DMS53 treated with DMSO at 0.1 percent for 48 hours (cell line): Measurements from ENCODE around the gene KLHL29.
"Not testable (repeated sequence)": the region's sequence is repeated elsewhere in the genome, so short reads cannot be mapped to it uniquely, and the experiment has no call there.

Source experiments
- DNase-seq: peaks from one replicate; lab custom pipeline; 2025; ENCODE audit not compliant: unreplicated experiment; lab: John Stamatoyannopoulos, UW

KLHL29 gene

GRCh38 chr2:23384551-23385343 is at the start of gene KLHL29:
TSS of gene KLHL29 (plus strand) at chr2:23385179. CDS start at chr2:23562197, 177,018 bp downstream.
- peak; percentile 13 for DNase-seq

DNA sequence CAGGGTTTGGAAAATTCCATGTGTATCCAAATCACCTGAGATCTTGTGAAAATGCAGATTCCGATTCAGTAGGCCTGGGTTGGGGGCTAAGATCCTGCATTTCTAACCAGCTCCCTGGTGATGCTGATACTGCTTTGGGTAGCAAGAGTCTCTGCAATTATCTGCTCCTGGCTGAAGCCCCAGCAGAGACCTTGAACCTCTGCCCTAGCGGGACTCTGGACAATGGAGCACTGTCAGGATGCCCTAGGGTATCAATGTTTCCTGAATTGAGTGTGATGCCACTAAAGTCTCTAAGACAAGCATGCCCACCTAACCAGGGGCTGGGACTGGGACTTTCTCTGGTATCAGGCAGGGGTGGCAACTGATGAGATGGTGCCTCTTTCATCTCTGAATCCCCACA is 49.4 kb upstream of the KLHL29 start:
- DNase-seq: no peak

GRCh38 chr2:23342075-23342474 is 42.9 kb upstream of the KLHL29 start:
- DNase-seq: no peak

DNA sequence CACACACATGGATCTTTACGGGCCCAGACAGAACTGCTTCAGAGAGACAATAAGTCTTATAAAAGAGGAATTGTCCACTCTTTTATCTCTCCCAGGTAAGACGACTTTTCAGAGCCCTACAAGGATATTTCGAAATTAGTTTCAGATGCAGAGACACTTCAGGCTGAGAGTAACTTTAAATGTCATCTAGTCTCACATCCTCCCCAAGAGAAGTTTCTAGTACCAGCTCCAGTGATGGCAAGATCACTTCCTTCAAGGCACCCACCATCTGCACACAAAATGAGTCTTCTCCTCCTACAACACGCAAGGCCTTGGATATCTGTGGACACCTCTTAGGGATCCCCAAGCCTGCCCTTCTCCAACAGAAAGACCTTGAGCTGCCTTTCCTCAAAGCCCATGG is 39.0 kb upstream of the KLHL29 start:
- no peak for DNase-seq

DNA sequence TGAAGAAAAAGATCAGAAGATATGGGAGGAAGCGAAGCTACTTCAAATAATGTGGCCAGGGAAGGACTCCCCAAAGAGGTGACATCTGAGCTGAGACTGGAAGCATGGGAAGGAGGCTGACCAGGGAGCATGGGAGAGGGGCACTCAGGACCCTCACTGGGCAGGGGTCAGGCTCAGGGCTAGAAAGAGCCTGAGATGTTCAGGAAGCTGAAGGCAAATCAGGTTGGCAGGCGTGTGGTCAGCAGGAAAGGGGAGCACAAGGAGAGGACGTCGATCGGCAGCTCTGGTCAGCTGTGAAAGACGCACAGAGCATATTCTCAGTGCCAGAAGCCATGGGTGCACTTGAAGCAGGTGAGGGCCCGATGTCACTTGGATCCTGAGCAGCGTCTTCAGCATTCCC is 38.2 kb upstream of the KLHL29 start:
- DNase-seq: no peak

DNA sequence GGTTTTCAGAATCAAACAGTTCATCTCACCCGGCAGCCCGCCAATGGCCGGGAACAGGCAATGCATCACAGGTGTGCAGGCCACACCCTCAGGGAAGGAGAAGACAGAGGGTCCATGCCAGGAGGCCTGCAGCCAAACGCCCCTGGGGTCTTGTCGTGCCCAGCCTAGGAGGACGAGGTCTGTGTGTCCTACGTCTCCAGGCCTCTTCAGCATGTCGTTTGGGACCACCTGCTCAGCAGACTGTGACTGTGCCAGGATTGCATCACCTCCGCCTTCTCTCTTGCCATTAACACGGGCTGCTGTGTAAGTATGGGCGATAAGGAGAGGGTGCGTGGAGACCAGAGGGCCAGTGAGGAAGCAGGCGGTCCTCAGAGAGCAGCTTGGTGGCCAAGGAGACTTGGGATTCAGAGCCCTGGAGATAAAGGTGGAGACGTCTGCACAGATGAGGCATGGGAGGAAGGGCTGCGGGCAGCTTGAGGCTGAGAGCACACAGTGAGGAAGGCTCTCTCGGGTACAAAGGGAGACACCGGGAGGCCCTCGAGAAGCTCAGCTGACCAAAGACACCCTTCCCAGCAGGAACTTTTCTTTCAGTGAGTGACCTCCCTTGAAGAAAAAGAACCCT is 37.4 kb upstream of the KLHL29 start:
- no peak for DNase-seq

DNA sequence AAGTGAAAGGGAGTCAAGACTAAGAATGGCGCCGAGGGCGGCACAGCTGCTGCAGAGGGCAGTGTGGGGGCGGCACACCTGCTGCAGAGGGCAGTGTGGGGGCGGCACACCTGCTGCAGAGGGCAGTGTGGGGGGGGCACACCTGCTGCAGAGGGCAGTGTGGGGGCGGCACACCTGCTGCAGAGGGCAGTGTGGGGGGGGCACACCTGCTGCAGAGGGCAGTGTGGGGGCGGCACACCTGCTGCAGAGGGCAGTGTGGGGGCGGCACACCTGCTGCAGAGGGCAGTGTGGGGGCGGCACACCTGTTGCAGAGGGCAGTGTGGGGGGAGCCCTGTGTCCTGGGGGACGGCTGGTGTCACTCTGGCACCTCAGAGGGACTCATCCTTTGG is 36.9 kb upstream of the KLHL29 start:
- DNase-seq: not testable (repeated sequence)

DNA sequence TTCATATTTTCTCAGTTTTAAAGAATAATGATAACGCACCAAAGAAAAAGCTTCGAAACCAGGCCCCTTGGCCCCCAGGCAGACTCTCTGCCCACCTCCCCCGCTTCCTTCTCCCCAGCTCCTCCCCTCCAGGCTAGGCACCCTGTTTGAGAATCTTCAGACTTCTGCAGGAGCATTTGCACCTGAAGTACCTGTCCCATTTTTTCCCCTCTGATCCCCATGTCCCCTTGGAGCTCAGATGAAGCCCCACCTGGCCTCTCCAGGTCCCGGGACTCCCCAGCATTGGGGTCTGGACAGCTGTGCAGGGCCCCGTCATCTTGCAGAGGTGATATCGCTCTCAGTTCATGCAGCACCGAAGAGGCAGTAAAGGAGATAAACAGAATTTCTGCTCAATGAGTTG is 35.5 kb upstream of the KLHL29 start:
- no peak for DNase-seq

DNA sequence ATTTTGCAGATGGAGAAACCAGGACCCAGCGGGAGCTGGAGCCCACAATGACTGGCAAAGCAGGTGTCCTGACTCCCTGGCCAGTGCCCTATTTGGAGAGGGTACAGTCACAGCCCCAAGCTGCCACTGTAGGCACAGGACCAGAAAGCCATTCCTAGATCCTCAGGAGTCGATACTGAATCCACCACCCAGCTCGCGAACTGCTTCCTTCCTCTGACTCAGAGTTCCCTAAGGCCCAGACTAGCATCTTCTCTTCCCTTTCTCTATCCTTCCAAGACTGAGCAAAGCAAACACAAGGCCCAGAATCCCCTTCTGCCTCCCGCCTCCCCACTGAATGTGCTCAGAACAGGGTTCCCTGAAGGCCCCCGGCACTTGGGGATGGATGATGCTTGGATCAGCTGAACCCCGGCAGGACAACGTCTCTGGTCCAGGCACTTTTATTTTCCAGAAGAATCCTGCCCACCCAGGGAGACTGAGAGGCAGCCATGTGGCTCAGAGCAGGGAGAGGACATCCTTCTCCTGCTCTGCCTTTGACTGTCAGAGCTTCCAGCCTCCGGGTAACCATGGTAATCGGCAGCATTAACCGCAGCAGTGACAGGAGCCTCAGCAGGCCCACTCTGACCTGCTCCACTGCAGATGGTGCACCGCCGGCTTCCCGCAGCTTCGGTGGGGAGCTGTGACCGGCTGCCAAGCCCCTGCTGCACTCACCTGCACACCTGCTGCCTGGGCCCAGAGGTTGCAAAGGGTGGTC is 34.8 kb upstream of the KLHL29 start:
- no peak for DNase-seq

- DNase-seq: no peak
These were observed 34.1 kb upstream of the KLHL29 start for GRCh38 chr2:23350792-23351355.

DNA sequence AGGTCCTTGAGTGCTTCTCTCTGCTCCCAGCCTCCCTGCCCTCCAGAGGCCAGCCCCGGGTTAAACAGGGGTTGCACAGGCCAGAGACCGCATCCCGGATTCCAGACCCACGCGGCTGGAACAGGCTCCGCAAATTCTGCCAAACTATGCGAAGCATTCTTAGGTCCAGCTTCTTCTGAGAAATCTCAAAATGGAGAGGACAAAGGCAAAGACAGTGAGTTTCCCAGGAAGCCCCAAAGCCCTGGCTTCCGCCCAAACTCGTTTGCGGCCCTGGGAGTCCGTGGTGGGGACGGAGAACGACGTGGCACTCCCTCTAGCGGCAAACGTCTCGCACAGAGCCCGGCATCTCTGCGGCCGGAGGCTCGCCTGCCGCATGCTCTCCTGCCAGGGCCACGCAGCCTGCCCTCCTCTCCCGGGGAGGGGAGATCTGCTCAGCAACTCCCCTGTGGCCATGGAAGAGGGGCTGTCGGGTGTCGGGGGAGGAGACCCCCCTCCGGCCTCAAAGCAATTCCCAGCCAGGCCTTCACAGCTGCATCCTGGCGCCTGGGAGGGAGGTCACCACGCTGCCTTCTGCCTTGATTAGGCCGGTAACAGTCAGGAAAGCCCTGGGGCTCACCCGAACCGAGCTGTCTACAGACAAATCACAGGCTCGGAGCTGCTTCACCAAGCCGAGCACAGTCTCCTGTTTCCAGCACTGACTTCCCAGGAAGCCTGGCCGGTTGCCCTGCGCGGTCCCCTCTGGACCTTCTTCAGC is 33.4 kb upstream of the KLHL29 start:
- DNase-seq: peak; percentile 7

DNA sequence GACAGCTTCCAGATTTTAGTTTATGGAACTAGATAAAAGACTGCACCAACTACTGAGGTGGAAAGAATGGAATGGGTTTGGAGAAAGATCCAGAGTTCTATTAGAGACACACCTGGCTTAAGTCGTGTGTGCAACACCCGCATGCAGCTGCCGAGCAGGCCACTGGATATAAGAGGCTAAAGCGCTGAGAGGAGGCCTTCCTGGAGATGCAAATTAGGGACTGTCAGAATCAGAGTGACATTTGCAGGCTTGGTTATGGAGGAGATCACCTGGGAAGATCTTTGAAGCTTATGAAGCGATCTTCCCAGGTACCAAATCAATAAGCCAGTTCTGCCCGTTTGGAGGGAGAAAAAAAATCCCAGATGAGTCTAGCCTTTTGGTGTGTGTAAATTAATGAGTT is 30.4 kb upstream of the KLHL29 start:
- no peak for DNase-seq

DNA sequence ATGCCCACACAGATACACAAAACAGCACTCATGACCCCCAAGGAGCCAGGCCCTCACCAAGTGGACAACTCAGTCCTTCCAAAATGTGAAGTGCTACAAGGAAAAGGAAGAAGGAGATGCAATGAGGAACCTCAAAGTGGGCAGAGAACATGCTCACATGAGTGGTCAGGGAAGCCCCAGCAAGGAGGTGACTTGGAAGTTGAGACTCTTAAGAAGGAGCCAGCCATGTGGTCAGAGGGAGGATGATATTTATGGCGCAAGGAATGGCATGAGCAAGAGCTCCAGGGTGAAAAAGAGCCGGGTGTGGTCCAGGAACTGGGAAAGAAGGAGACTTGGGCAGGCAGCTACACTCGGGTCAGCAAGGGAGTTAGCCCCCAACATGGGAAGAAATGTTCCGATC is 30.0 kb upstream of the KLHL29 start:
- no peak for DNase-seq

DNA sequence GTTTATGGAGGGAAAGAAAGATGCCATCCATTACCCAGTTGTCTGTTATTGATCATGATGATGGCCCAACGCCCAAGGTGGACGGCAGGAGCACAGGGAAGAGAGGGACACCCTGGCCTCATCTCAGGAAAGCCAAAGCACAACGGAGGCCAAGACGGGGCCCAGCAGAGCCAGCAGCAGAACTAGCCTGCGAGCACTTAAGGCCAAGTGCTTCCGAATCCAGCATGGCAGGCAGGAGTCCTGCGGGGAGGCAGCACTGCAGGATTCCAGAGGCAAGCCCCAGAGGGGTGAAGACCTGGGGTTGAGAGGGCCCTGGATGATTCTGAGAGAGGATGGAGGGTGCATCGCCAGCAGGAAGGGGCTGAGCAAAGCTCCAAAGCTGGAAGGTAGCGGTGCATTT is 28.3 kb upstream of the KLHL29 start:
- DNase-seq: no peak

DNA sequence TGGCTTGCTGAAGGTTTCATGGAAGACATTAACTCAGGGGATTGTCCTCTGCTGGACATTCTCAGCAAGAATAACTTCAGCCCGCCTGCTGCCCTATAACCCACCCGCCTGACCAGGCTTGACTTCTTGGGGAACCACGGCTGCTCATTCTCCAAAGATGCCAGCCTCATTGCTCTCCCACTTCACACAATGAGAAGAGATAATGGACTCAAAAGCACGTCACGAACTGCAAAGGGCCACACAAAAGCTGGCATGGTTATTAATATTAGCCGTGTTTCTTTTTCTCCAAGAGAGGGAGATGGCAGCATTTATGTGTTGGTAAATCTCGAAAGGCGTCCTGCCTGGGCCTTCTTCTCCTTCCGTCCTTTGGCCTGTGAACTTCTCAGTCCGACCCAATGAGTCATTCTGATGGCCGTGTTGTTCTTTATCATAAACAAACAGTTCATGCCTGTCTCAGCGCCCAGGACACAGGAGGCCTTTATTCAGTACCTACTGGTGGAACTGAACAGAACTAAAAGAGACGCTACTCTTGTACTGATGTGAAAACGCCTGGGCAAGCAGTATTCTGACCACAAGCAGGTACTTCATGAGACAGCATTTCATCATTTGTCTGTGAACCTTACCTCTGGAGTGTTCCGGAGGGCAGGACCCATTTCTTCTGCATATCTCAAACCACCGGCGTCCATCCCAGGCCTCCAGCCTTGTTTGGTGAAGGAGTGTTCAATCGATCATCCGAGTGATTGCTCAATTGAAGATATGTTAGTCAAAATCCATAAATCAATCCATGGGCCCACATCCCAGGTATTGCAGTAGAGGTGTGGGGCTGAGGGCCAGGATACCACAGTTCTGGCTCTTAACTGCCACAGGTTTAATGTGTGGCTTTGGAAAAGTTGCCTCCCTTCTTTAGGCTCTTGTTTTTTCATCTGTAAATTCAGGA is 25.1 kb upstream of the KLHL29 start:
- DNase-seq: no peak

DNA sequence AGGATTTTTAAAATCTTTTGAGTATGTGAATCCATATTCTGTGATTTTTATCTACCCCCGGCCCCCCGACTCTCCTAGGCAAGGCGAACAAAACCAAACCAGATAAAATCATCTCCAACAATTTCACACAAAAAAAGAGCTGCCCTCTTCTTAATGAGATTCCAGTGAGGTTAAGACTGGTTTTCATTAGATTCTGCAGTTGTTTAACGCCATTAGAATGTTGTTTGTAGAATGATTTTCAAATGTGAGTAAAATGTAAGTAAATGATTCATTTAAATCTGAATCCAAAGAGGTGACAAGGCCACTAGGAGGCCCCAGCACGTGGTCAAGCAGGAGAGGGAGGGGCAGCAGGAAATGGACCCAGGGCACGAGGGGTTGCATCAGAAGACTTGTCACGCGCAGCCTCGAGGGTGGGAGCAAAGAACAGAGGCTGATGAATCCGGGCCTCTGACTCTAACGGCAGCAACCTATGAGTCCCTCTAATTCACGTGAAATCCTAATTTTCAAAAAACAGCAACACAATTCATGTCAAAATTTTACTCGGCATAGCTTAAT is 24.3 kb upstream of the KLHL29 start:
- no peak for DNase-seq

GRCh38 chr2:23361152-23361551 is 23.8 kb upstream of the KLHL29 start:
- no peak for DNase-seq

- no peak for DNase-seq
These were observed 21.7 kb upstream of the KLHL29 start for GRCh38 chr2:23363268-23363667.

DNA sequence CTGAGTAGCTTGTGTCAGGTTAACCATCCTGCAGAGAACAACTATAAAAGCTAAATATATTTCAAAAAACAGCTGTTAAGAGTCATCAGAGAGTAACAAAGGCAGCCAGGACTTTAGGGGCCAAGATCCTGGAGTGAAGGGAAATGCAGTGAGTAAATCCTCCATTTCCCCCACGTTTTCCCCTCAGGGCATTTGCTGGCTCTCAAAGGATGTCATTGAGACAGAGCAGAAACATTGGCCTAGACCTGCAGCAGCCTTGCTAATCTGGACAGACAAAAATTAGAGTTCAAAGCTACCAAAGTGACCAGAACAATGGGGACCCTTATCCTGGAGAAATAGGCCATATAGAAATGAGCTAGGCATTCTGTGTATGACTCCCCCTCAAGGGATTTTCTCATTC is 21.1 kb upstream of the KLHL29 start:
- DNase-seq: no peak

DNA sequence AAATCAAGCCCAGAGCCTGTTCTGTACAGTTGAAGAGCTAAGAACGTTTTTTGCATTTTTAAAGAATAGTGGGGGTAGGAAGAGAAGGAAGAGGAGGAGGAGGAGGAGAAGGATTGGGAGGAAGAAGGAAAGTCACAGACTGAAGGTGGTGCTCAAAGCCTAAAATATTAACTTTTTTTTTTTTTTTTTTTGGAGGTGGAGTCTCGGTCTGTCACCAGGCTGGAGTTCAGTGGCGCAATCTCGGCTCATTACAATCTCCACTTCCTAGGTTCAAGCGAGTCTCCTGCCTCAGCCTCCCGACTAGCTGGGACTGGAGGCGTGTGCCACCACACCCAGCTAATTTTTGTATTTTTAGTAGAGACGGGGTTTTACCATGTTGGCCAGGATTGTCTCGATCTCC is 18.3 kb upstream of the KLHL29 start:
- DNase-seq: no peak
